DMS53 treated with DMSO at 0.1 percent for 48 hours (cell line): ENCODE results near the gene CAPN8.
A peak's percentile ranks its signal among the peaks of the same experiment; 100 is the strongest.

Experiments
- DNase-seq: peaks from one replicate; lab custom pipeline; 2025; ENCODE audit not compliant: unreplicated experiment; lab: John Stamatoyannopoulos, UW

The CAPN8 gene

GRCh38 chr1:223702735-223703667 is 37.5 kb upstream of the CAPN8 start:
- peak; percentile 66 for DNase-seq

DNA sequence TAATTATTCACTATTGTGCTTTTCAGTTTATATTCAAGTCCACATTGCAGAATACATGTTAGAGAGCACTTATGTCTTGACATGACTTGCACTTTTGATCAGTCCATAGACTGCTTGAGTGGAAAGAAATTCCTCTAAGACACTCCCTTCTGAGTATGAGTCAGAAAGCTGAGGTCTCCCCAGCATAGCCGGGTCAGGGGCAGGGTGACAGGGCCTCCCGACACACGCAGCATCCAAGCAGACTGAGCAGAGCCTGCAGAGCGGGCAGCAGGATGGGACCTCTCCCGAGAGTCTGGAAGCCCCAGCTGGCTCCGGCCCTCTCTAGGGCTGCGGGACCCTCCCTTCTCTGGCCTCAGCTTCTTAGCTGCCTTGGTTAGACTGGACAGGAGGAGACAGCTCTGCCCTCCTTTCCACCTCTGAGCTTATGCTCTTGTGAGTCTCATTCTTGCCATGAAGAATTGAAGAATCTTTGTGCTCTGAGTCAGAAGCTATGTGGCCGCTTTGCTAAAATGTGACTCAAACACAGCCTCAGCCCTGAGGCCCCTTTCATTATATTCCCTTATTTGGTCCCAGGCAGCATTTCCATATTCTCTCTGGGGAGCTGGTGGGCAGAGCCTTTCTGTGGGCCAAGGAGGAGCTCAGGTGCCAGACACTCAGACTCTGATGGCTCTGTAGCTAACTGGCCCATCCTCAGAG is 35.6 kb upstream of the CAPN8 start:
- no peak for DNase-seq

GRCh38 chr1:223700388-223700918 is 35.0 kb upstream of the CAPN8 start:
- DNase-seq, result no peak

GRCh38 chr1:223695941-223696340 is 30.4 kb upstream of the CAPN8 start:
- no peak for DNase-seq

DNA sequence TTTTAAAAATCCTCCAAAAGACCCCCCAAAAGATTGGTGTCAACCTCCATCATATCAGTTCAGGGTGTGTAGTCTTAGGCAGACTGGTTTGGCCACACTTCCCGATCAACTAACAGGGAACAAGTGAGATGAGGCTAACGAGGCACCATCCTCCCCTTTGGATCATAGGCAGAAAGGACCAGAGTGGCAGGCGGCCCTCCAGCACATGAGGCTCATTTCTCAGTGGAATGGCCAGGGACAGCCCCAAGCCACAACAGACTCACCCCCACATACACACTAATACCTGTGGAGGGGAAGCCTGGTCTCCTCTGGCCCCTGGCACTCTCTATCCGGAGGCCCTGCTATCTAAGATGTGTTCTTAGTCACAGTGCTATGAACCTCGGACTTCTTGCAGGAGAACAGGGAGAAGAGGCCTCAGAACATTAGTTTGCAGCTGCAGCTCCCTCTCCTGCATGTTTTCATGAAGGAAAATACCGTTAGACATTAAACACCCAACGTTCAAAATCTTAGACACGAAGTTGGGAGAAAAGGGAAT is 29.6 kb upstream of the CAPN8 start:
- DNase-seq, result no peak

DNA sequence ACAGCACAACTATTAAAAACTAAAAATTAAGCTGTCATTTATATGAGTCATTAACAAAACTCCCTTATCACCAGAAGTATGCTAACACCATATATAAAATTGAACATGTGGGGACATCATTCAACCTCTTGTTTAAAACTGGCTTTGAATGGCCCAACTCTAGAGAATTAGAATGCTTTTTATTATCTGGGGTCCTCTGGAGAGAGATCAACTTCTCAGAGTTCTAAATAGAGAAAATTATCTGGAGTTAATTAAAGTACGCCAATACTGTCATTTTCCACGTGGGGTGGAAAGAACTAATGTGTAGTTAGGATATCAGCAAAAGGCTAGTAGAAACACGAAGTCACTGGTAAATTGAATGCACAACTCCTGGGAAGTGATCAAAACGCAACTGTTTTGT is 25.6 kb upstream of the CAPN8 start:
- no peak for DNase-seq

DNA sequence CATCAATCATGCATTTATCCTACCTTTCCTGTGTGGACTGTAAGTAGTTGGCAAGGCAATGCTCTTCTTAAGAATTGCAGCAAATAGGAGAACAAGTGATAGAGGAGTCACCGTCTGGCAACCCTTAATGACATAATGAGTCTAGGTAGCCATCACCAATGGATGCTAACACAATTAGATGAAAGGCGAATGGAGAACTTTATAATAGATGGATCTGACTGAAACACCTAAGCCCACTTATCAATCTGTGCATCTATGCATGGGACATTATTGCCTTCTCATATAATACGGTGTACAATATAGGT is 18.9 kb upstream of the CAPN8 start:
- DNase-seq, result no peak

DNA sequence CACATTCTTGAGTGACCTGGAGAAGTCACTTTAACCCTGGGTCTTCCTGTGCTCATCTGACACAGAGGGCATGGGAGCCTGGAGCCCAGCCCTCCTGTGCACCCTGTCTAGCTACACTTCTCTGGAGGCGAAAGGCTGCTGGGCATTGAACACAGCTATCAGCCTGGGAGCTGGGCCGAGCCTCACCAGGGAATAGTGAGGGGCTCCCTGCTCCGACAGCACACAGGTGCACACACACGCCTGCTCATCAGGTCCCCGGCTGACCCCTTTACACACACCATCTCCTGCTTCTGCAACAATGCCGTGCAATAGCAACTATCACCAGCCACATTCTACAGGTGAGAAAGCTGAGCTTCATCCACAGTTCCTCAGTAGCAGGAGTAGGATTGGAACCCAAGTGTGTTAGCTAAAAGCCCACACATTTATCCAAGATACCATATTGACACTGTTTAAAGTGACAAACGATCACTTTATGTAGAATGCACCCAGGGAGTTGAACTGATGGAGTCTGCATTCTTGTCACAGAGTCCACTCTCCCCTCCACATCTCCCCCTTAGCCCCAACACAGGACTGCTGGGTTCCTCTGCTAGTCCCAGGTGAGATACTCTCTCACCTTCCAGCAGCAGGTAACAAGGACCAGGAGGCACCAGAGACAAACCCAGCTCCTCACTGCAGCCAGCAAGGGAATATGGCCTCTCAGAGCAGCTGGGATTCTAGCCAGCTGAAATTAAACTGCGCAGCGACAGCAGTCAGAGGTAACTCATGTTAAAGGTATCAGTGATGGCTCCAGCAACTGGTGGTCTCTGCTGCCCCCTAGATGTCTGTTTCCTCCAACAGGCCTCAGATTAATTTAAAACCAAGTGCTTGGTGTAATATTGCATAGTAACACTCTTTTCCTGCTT is 18.3 kb upstream of the CAPN8 start:
- peak; percentile 60 for DNase-seq

DNA sequence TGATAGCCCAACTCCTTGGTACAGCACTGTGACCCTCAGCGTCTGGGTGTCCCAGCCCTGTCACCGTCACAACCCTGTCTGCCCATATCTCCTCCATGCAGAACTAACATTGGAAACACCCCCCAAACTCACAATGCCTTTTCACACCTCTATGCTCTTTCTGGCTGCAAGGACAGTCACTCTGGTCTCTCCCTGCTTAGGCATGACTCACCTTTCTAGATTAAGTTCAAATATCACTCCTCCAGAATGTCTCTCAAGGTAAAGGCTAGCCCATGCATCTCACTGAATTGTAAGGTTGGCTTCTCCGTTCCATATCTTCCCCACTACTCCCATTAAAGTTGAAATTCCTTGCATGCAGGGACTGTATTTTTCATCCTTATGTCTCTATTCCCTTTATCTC is 17.0 kb upstream of the CAPN8 start:
- DNase-seq, result no peak

- DNase-seq, result no peak
Measured at GRCh38 chr1:223680188-223680587, 14.7 kb upstream of the CAPN8 start.

DNA sequence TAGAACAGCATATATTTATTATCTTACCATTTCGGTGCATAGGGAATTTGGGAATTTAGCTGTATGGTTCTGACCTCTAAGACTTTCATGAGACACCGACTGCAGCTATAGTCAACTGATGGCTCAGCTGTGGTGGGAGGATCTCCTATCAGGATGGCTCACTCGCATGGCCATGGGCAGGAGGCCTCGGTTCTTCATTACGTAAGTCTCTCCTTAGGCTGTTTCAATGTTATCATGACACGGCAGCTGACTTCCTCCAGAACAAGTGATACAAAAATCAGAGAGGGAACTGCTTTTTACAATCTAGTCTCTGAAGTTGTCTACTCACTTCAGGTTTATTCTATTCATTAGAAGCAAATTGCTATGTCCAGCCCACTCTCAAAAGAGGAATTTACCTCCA is 13.3 kb upstream of the CAPN8 start:
- DNase-seq, result no peak

DNA sequence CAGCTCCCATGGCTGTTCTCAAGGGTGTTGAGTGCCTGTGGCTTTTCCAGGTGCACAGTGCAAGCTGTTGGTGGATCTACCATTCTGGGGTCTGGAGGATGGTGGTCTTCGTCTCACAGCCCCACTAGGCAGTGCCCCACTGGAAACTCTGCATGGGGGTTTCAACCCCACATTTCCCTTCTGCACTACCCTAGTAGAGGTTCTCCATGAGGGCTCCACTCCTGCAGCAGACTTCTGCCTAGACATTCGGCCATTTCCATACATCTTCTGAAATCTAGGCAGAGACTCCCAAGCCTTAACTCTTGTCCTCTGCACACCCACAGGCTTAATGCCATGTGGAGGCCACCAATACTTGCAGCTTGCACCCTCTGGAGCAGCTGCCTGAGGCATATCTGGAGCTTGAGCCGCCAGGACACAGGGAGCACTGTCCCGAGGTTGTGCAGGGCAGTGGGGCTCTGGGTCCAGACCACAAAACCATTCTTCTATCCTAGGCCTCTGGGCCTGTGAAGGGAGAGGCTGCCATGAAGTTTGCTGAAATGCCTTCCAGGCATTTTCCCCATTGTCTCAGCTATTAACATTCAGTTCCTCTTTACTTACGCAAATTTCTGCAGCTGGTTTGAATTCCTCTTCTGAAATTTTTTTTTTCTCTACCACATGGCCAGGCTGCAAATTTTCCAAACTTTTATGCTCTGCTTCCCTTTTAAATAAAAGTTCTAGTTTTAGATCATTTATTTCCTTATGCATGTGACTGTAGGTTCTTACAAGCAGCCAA is 8.8 kb upstream of the CAPN8 start:
- no peak for DNase-seq

DNA sequence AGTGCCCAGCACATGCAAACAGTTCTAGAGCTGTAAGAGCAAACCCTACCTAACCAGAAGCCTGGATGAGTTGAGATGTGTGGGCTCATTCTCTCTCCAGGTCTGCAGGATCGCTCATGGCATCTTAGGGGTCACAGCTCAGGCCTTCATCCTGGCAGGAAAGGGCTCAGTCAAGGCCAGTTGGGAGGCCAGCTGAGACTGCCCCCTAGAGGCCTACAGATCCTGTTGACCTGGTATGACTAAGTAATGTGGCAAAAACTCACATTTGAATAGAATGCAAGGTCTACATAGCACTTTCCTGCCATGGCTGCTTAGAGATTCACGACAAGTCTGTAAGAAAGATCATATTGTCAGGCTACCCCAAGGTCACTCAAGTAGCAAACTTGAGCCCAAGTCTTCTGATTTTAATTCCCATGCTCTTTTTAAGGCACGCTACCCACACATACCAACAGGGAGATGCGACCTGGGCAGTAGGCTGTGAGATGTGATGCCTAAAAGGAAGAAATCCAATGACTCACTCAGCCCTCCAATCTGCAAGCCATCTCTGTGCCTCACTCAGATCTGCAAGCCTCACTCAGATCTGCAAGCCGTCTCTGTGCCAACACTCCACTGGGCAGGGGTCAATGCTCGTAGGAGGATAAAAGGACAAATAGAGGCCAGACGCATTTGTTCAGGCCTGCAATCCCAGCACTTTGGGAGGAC is 5.1 kb upstream of the CAPN8 start:
- DNase-seq, result peak; percentile 50

DNA sequence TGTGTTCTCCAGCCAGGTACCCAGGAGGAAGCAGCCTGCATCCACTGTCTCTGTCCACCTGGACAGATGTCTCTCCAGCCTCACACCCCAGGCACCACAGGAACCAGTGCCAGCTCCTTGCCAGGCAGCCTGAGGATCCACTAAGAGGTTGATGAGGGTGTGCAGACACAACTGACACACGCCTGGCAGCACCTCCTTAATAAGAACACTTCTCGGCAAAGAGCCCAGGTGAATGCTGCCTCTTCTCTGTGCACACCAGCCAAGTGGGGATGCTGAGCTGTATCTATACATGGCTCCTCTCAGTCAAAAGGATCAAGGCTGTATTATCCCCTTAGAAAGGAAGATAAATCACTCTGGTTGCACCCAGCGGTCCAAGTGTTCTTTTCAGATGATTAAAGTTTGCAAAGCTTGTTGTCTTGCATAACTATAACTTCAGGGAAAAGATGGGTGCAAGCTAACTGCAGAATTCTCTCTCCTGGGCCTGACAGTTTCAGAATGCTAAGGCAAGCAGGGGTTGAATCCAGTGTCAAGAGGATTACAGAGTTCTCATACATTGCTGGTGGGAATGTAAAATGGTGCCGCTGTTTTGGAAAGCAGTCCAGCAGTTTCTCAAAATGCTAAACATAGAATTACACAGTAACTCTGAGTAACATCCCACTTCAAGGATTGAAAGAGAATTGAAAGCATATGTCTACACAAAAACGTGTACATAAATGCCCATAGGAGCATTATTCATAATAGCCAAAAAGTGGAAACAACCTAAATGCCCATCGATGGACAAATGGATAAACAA is 3.7 kb upstream of the CAPN8 start:
- no peak for DNase-seq

DNA sequence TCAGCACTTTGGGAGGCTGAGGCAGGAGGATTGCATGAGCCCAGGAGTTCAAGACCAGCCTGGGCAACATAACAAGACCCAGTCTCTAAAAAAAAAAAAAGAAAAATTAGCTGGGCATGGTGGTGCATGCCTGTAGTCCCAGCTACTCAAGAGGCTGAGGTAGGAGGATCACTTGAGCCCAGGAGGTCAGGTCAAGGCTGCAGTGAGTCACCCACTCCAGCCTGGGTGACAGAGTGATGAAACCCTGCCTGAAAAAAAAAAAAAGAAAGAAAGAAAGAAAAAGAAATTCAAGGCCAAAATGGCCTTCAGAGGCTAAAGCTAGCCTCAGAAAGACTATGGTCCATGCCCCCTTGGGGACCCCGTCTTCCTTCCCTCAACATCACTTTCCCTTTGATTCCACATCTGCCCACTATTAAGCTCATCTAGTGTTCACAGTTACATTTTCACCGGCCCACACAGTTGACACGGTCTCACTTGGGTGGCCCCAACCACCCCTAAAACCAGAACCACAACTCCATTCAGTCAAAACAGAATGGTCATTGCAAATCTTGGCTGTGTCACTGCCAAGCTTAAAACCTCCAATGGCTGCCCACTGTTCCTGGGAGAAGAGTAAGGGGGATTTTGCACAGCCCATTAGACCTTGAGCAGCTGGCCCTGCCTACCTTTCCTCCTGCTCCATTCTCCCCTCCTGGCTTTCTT is 2.1 kb upstream of the CAPN8 start:
- no peak for DNase-seq

GRCh38 chr1:223664106-223664505 is 1.4 kb downstream of the CAPN8 start:
- DNase-seq, result no peak

GRCh38 chr1:223662943-223663342 is 2.6 kb downstream of the CAPN8 start:
- peak; percentile 57 for DNase-seq

DNA sequence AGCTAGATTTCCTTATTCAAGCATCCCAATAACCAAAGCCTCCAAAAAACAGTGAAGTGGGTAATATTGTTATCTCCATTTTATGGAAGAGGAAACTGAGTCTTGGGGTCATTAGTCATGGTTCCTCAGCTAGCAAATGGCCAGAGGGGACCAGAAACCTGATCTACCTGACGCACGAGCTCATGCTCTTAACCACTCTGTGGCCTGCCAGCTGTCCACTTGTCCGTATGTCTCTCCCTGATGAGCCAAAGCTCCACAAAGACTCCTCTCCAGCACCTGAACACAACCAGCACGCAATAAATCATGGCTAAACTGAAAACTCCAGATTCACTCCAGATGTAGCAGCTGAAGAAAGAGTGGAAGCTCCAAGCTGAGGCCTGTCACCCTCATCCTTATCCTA is 5.8 kb downstream of the CAPN8 start:
- DNase-seq, result no peak
